Ovary (tissue), 9 donors: ENCODE results near the gene OR2W1. TPM values are rescaled to one million over a fixed set of nuclear protein-coding genes. Genes with fewer than 3 reads are reported as not detected.

ENCODE experiments used
- DNase-seq, 5 donors: peaks; one replicate each; pipeline ENCODE4 v3.0.0-alpha.2; 2019 to 2020
- H3K27ac ChIP-seq, 2 donors: fragments of 200-600 bp; one replicate each; pipeline versions ENCODE4 v1.5.1 to v1.8.0; 2019 to 2022
- H3K27me3 ChIP-seq: fragments of 200-600 bp; one replicate; pipeline ENCODE4 v1.8.0; 2022
- H3K36me3 ChIP-seq: fragments of 200-600 bp; sonication (generic); one replicate; pipeline ENCODE4 v1.5.1; 2019
- H3K4me1 ChIP-seq: one replicate; pipeline ENCODE4 v1.8.1; 2013; ENCODE audit warnings: mild to moderate bottlenecking, moderate library complexity; ENCODE audit not compliant: insufficient read depth
- H3K4me3 ChIP-seq: fragments of 200-600 bp; sonication (generic); one replicate; pipeline ENCODE4 v1.5.1; 2017
- H3K9me3 ChIP-seq, 2 donors: fragments of 200-600 bp in 1 of 2; sonication (generic) in 1 of 2; one replicate each; pipeline versions ENCODE4 v1.5.1 to v1.8.1; 2013 to 2019; ENCODE audit warnings: mild to moderate bottlenecking in 1 of 2, moderate library complexity in 1 of 2
- CTCF ChIP-seq, 3 donors: fragments of 450-650 bp in 2 of 3; fragments of 200-600 bp in 1 of 3; IDR thresholded peaks; one replicate each; pipeline versions ENCODE4 v1.5.1 to v1.8.0; 2016 to 2022; ENCODE audit warnings: antibody characterized with exemption in 3 of 3, mild to moderate bottlenecking in 1 of 3
- EP300 ChIP-seq: sonication (generic); formaldehyde crosslinking; IDR thresholded peaks from one replicate; pipeline ENCODE4 v1.6.1; 2017; ENCODE audit warnings: antibody characterized with exemption
- POLR2A ChIP-seq: fragments of 450-650 bp; IDR thresholded peaks from one replicate; pipeline ENCODE4 v1.6.1; 2017; ENCODE audit warnings: antibody characterized with exemption, mild to moderate bottlenecking, moderate library complexity
- WGBS, 3 donors: extraction: QIAGEN DNeasy Blood & Tissue Kit in 1 of 3; methylation state at CpG; one replicate each; pipeline versions ENCODE4 v1.1.5 to v1.1.7; 2013 to 2017; 5-methylcytosine and 5-hydroxymethylcytosine counted together
- intact Hi-C, 4 donors: fragments of 100-400 bp; cut with DNase I; formaldehyde crosslinking; loops; one replicate each; pipeline versions ENCODE4 v1.11.0 to v1.15.1; 2022 to 2023
- polyA plus RNA-seq, 2 donors: library from polyadenylated mRNA; stranded (reverse); fragments of 200-250 nt in 1 of 2; fragments of 350-450 nt in 1 of 2; fragmentation: Illumina TruSeq in 1 of 2; extraction: RNeasy Lipid Tissue Mini Kit (QIAGEN cat#74804) in 1 of 2; gene quantifications; one replicate each; pipeline ENCODE4 v1.2.3, GENCODE V29; 2013 to 2014
- total RNA-seq, 7 donors: library from RNA; depleted of rRNA in 2 of 7; stranded (reverse); fragments of >200 nt in 2 of 7; fragmentation: NEBNext Ultra II Directional in 3 of 7; extraction: Animal tissue kit (Norgen Biotek cat#: 25700) in 3 of 7; gene quantifications; one replicate each; pipeline versions ENCODE4 v1.1.0 to v1.2.4, GENCODE V29; 2016 to 2023
- donor health status: DM: no; HTN: no; CAD: no; lungs with moderate emphysema.
- donor health status: DM: no; HTN: no; CAD: no.
- donor health status: Bipolar disorder and iron deficiency.
- donor health status: DM: yes; HTN: yes; CAD: no.
- donor health status: DM: no; HTN: no; CAD: no.
- donor health status: DM: yes; HTN: yes; CAD: no.

OR2W1 gene
- total and polyA plus RNA-seq, 9 donors, result not detected

- Histone ChIP-seq H3K4me1 (peaks cover 4% of the 10 kb centered on the region), H3K27ac (no peak overlapping the region), H3K9me3 (no peaks in the 10 kb centered on the region), H3K27me3 (no peaks in the 10 kb centered on the region), H3K4me3 (no peak overlapping the region), H3K36me3 (no peaks in the 10 kb centered on the region)
- intact Hi-C loops, result loop anchor here (5.0 to 10.0 kb wide), 6 partner anchors 173 to 333 kb away; no protein-coding TSS in a partner anchor
- no peak for DNase-seq
- WGBS, 3 donors, result 32 to 38% (median 34%) methylated on average over 3 of the region's 3 CpGs
- TF ChIP-seq CTCF (IDR thresholded peaks at IDR 0.05) (no peak), EP300 (no peak), POLR2A (no peak)
Observed at GRCh38 chr6:29017428-29017802, 27.6 kb downstream of the OR2W1 start.

GRCh38 chr6:29016559-29017427, 28.2 kb downstream of the OR2W1 start:
- WGBS, 3 donors, result 0 to 1% (median 0%) methylated on average over 35 to 41 of the region's 41 CpGs
- intact Hi-C loops, result loop anchor here (5.0 to 10.0 kb wide), 6 partner anchors 172 to 332 kb away; no protein-coding TSS in a partner anchor
- peak overlapping the region; percentile 42 for H3K4me3 ChIP-seq

GRCh38 chr6:29014729-29015608, 30.0 kb downstream of the OR2W1 start:
- WGBS, 3 donors, result 31 to 37% (median 35%) methylated on average over 67 to 79 of the region's 79 CpGs
- Histone ChIP-seq H3K9me3 (no peaks in the 10 kb centered on the region), H3K36me3 (no peaks in the 10 kb centered on the region), H3K4me3 (peak overlapping the region; percentile 25), H3K27me3 (no peaks in the 10 kb centered on the region), H3K27ac (no peak overlapping the region), H3K4me1 (peaks cover 4% of the 10 kb centered on the region)
- intact Hi-C loops, result loop anchor here (2.0 to 10.0 kb wide), 7 partner anchors 170 to 330 kb away; no protein-coding TSS in a partner anchor
- TF ChIP-seq POLR2A (no peak), EP300 (no peak), CTCF (IDR thresholded peaks at IDR 0.05) (no peak)
- peak in 3 of 5 donors; percentile 9 to 16 (median 14) for DNase-seq

More at GRCh38 chr6:29016559-29017427, 28.2 kb downstream of the OR2W1 start:
- H3K9me3 ChIP-seq, result no peaks in the 10 kb centered on the region
- TF ChIP-seq EP300, result no peak
- no peak for TF ChIP-seq POLR2A
- TF ChIP-seq CTCF (IDR thresholded peaks at IDR 0.05), result peak; percentile 61 to 78 (median 75)
- DNase-seq, result peak; percentile 72 to 87 (median 82)
- H3K27ac ChIP-seq, result peak overlapping the region in 1 of 2 donors; percentile 54
- H3K36me3 ChIP-seq, result no peaks in the 10 kb centered on the region
- H3K4me1 ChIP-seq, result peaks cover 4% of the 10 kb centered on the region
- no peaks in the 10 kb centered on the region for H3K27me3 ChIP-seq

- WGBS, 3 donors, result 0 to 1% (median 0%) methylated on average over 30 of the region's 30 CpGs
- Histone ChIP-seq H3K4me3 (peak overlapping the region; percentile 38), H3K27ac (no peak overlapping the region), H3K27me3 (no peaks in the 10 kb centered on the region), H3K9me3 (no peaks in the 10 kb centered on the region), H3K4me1 (peaks cover 3% of the 10 kb centered on the region), H3K36me3 (no peaks in the 10 kb centered on the region)
- TF ChIP-seq EP300 (no peak), POLR2A (no peak), CTCF (IDR thresholded peaks at IDR 0.05) (no peak)
- DNase-seq, result peak; percentile 50 to 68 (median 63)
- intact Hi-C loops, result loop anchor here in 3 of 4 donors (10.0 kb wide), 4 partner anchors 167 to 327 kb away; no protein-coding TSS in a partner anchor
Observed at GRCh38 chr6:29011276-29011734, 33.7 kb downstream of the OR2W1 start.
